ENCODE data around the gene FLAD1.

The FLAD1 gene

DNA sequence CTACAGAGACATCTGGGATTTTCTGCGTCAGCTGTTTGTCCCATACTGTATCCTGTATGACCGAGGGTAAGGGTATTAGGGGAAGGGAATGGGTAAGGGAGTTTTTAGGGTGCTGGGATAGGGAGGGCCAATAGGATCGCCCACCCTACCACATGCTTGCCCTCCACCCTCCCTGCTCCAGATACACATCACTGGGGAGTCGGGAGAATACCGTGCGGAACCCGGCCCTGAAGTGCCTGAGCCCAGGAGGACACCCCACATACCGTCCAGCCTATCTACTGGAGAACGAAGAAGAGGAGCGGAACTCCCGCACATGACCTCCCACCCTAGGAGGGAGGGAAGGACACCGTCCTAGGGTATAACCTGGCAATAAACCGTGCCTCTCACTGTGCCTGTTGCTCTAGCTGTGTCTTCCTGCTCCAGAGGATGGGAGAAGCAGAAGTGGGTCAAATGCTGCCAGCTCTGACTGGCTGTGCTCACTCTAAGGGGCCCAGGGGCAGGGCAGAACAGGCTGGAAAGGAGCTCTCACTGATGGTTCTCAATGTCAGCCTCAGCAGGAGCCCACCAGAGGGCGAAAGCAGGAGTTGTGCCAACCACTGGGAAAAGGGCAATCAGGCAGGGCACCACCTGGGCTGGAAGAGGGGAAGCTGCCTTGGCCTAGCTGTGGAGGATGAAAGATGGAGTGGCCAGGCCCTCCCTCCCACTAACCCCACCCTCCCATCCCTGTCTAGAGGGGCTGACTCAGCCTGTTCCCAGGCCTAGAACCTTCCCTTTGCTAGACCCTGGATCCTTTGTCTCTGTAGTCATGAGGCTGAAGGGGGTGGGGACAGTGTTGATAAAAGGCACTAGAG is 9.8 kb downstream of the FLAD1 start:
- no peak for DNase-seq

DNA sequence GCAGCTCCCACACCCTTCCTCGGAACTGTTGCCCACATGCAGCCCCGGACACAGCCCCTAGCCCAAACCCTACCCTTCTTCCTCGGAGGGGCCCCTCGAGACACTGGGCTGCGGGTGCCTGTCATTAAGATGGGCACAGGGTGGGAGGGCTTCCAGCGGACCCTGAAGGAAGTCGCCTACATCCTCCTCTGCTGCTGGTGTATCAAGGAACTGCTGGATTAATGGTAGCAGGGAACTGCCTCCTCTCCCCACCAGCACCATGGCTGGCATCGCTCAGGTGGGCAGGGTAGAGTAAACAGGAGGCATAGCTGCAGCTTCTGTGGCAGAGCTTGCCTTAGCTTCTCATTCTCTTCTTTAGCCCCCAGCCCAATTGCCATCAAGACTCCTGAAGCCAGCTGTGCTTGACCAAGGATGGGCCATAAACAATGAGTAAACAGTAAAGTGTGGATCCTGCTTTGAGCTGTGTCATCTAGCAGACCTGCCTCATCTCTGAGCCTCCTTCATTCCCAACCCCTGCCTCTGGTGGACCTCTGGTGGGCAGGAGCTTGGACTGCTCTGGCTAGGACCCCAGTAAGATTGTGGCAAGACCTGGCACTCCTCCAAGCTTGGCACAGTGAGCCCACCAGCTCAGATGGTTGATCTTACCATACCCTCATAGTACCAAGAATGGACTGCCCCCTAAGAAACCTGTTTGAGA is 10.6 kb downstream of the FLAD1 start, which contains the start of gene LENEP:
LENEP (plus strand) TSS at position 15 of the 697 bp plus-strand sequence; CDS start at position 37, 22 bp downstream.
- DNase-seq = no peak

- DNase-seq = no peak
These were observed 11.1 kb downstream of the FLAD1 start for GRCh38 chr1:154994269-154994587.

- DNase-seq = no peak
These were observed 11.4 kb downstream of the FLAD1 start for GRCh38 chr1:154994591-154994990.

GRCh38 chr1:154995301-154995983 is 12.3 kb downstream of the FLAD1 start:
- peak; percentile 62 to 73 (median 66) for DNase-seq

- peak; percentile 56 to 82 (median 78) for DNase-seq
These were observed 14.0 kb downstream of the FLAD1 start for GRCh38 chr1:154996966-154997701.

- DNase-seq = no peak
These were observed 15.1 kb downstream of the FLAD1 start for GRCh38 chr1:154998201-154998780.

DNA sequence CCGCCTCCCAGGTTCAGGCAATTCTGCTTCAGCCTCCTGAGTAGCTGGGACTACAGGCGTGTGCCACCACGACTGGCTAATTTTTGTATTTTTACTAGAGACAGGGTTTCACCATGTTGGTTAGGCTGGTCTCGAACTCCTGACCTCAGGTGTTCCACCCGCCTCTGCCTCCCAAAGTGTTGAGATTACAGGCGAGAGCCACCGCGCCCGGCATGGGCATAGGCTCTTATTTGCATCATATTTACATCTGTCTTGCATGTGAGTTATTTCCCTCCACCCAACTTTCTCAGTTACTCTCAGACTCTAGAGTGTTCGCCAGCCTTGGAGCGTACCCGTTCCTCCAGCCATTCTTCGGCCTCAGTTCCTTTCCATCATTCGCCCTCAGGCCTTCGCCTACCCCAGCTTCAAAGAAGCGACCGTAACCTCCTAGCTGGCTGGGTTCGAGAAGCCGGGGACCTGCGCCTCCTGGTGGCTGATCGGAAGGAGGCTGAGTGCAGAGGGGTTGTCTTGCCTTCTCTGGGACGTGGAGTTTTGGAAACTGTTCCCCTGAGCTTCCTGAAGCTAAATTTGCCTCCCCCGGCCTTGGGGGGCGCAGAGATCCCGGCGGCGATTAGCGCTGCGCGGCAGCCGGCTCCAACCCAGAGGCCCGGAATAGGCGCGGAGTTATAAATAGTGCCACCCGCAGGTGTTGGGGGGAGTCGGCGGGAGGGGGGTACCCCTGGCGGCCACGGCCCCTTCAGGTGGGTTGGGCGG is 15.8 kb downstream of the FLAD1 start:
- peak in 3 of 4 experiments; percentile 64 to 80 (median 76) for DNase-seq

DNA sequence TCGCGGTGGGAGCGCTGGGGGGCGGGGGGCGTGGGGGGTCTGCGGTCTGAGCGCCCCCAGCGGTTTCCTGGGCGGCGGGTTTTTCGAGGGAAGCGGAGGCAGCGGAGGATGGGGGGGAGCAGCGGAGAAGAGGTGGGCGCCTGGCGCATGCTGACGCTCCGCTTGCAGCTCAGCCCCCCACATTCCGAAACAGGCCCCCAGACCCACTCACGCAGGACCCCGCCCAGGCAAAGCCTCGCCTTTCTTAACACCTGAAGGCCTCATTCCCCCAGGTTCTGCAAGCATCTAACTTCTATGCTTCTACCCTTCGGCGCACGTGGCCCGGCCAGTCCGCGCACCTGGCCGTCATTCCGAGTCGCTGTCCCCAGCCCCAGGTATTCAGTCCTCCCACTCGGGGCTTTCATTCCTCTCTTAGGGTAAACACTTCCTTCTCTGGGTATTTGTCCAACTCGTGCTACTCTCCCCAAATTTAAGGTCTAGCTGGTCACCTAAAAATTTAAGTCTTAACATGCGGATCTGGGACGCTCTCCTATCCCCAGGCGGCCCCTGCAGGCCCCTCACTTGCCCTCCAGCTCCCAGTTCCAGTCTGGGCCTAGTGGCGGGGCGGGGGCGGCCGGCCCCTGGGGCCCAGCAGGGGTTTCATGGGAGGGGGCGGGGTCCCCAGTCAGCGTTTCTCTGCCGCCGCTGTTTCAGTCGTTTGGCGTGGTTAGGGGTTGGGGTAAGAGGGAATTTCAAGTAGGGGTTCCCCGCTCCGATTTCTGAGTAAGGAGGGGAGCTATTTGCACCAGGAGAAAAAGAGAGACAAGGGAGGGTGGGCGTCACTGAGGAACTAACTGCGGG is 16.6 kb downstream of the FLAD1 start:
- DNase-seq = no peak

GRCh38 chr1:155000411-155000725 is 17.2 kb downstream of the FLAD1 start:
- no peak for DNase-seq

DNA sequence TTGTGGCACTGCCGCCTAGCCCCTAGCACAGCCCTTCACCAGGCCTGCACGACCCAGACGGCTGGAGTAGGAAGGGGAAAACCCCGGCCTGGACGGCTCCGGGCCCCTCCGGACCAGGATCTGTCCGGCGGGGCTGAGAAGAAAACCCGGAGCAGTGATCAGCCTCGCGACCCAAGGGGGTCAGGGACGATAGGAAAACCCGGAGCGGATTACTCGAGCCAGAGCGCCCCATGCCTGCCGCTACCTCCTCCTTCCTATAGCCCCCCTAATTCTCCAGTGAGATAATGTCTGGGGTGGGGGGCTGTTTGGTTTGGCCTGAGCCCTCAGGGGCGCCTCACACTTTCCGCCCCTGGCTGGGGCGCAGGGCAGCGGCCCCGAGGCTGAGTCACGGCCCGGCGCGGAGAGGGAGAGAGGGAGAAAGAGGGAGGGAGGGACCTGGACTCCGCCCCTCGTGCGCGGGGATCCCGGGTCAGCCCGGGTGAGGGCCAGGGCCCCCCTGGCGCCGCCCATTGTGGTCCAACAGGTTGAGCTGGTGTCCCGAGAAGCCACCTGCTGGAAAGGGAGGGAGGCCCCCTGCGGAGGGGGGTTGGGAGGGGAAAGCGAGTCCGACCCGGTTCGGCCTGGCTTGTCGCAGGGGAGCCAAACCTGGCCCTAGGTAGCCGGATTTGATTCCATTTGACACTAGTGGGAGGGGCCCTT is 17.7 kb downstream of the FLAD1 start:
- DNase-seq = peak; percentile 68 to 88 (median 78)

GRCh38 chr1:155001425-155001674 is 18.2 kb downstream of the FLAD1 start:
- DNase-seq = no peak

- peak; percentile 98 to 100 (median 100) for DNase-seq
These were observed 18.7 kb downstream of the FLAD1 start for GRCh38 chr1:155001675-155002463.

DNA sequence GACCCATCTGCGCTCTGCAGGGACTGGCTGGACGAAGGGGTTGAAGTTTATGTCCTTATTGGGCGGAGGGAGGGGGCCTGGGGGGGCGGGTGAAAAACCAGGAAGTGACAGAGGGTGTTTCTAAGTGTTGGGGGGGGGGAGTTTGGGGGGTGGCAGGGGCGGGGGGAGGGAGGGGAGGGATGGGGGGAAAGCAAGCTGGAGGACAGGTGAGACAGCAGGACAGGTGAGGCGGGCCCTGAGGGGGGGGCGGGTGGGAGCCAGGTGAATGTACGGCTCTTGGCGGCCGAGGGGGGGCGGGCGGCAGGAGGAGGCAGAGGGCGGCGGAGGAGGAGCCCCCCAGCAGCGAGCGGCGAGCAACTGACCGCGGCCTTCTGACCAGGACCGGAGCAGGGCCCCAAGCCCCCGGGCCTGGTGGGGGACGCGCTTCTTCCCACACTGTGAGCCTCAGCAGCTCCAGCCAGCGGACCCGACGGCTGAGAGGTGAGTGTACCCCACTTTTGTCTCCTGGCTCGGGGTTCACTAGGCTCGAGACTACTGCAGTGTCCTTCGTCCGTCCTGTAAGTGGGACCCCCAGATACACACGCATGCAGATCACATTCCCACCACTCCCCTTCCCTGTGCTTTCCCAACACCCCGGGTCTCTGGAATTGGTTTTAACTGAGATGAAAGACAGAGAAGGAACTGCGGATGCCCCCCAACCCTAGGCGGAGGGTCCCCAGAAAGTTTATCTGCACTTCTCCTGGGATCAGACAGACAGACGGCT is 19.5 kb downstream of the FLAD1 start, which contains the start of gene ZBTB7B:
ZBTB7B (plus strand) TSS at position 339 of the 763 bp plus-strand sequence. CDS start 11,859 bp downstream, outside the sequence.
- peak in 2 of 4 experiments; percentile 44 to 62 for DNase-seq

GRCh38 chr1:155003227-155003765 is 20.2 kb downstream of the FLAD1 start:
- DNase-seq = peak in 1 of 4 experiments; percentile 36

- DNase-seq = peak in 2 of 4 experiments; percentile 54 to 56
These were observed 20.7 kb downstream of the FLAD1 start for GRCh38 chr1:155003766-155004351.

DNA sequence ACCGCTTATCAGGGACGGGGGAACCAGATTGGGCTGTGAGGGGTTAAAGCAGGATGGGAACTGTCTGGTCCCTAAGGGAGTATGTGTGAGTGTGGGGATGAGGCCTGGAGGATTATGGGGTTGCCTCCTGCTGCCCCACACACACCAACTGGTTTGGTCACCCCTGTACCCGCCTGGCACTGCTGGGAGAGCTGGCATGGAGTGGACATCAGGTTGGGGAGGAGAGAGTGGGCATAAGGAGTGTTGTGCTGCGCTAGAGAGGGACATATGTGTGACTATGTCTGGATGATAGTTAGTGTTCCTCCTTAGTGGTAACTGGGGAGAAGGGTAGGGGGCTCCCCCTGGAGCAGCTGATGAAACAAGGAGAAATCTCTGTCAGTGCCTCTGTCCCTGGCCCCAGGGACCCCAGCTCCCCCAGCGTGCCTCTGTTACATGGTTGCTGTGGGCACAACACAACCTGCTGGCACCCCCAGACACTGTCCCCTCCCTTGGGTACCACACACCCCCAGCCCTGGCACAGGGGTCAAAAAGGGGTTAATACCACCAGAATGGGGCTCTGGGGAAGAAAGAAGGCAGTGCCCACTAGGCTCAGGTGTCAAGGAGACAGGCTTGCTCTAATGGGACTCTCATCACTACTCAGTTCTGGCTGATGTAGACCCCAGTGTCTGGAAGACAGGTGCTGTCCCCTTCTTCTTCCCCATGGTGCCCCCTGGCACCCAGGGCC is 21.4 kb downstream of the FLAD1 start:
- DNase-seq = no peak
